Measurements from ENCODE around the gene MRPL1. TPM values are rescaled to one million over a fixed set of nuclear protein-coding genes. Genes with fewer than 3 reads are reported as not detected.

Gene MRPL1
- polyA plus RNA-seq, 1 donor (not counting 4 experiments of a cell fraction or from before 2014, with no cell fraction given), result 71.4 TPM

DNA sequence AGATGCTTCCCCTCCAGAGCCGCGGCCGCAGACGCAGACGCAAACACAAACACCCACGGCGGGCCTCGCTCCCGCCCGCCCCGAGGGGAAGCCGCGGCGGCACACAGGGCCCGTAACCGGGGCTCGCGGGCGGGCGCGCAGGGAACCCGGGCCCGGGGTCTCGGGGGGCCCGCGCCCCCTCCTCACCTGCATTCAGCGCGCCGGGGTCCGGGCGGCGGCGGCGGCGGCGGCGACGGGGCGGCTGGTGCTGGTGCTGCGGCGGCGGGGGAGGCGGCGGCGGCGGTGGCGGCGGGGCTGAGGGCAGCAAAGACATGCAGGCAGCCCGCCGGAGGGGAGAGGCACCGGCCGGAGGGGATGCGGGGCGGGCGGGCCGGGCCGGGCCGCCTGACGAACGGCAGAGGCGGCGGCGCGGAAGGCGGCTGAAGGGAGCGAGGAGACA, 43.2 kb upstream of the MRPL1 start:
- Histone ChIP-seq H3K4me2 (ENCODE audit: control insufficient read depth, extremely low read depth, insufficient read depth, low read depth, low read length) (peak overlapping the region; percentile 87), H3K4me3 (ENCODE audit: control insufficient read depth in 2 of 3, extremely low read depth in 1 of 3, insufficient read depth in 2 of 3, low read depth in 1 of 3, low read length in 3 of 3) (peak overlapping the region; percentile 82 to 93 (median 86)), H3K9me1 (ENCODE audit: control insufficient read depth, extremely low read depth, insufficient read depth, low read length) (no peaks in the 10 kb centered on the region), H3K79me2 (ENCODE audit: control insufficient read depth, insufficient read depth, low read length) (peaks cover 39% of the 10 kb centered on the region), H4K20me1 (ENCODE audit: control insufficient read depth, extremely low read depth, insufficient read depth, low read length) (no peaks in the 10 kb centered on the region), H2AFZ (ENCODE audit: control insufficient read depth, low read length) (peak overlapping the region; percentile 96), H3K27me3 (ENCODE audit: control insufficient read depth, extremely low read depth, insufficient read depth, low read length) (no peaks in the 10 kb centered on the region), H3K9me3 (ENCODE audit: control insufficient read depth, low read depth, low read length) (no peaks in the 10 kb centered on the region), H3K27ac (ENCODE audit: control insufficient read depth, insufficient read depth, low read length) (peak overlapping the region; percentile 91), H3K36me3 (ENCODE audit: control insufficient read depth in 2 of 2, extremely low read depth in 1 of 2, insufficient read depth in 2 of 2, low read length in 2 of 2) (no peaks in the 10 kb centered on the region), H3K4me1 (ENCODE audit: control insufficient read depth, extremely low read depth, insufficient read depth, low read length) (peaks cover 19% of the 10 kb centered on the region), H3K9ac (ENCODE audit: control insufficient read depth, extremely low read depth, insufficient read depth, low read length) (peak overlapping the region; percentile 92)
- TF ChIP-seq EZH2 (IDR thresholded peaks at IDR 0.05; ENCODE audit: low read length), result no peak
- TF ChIP-seq, protein P1, sequence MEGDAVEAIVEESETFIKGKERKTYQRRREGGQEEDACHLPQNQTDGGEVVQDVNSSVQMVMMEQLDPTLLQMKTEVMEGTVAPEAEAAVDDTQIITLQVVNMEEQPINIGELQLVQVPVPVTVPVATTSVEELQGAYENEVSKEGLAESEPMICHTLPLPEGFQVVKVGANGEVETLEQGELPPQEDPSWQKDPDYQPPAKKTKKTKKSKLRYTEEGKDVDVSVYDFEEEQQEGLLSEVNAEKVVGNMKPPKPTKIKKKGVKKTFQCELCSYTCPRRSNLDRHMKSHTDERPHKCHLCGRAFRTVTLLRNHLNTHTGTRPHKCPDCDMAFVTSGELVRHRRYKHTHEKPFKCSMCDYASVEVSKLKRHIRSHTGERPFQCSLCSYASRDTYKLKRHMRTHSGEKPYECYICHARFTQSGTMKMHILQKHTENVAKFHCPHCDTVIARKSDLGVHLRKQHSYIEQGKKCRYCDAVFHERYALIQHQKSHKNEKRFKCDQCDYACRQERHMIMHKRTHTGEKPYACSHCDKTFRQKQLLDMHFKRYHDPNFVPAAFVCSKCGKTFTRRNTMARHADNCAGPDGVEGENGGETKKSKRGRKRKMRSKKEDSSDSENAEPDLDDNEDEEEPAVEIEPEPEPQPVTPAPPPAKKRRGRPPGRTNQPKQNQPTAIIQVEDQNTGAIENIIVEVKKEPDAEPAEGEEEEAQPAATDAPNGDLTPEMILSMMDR (optimal IDR thresholded peaks at IDR 0.05 in 1 of 3, IDR thresholded peaks at IDR 0.05 in 1 of 3, conservative IDR thresholded peaks at IDR 0.05 in 1 of 3; ENCODE audit: extremely low read depth in 1 of 3, insufficient read depth in 2 of 3, low read length in 3 of 3), result no peak
- no peak for FAIRE-seq
- dilution Hi-C loops (cut with MboI; ENCODE audit: extremely low pct_ligation_motif_present, low sequenced_read_pairs), result no loop called here
- no peak for DNase-seq (ENCODE audit: low read depth, low spot score)

DNA sequence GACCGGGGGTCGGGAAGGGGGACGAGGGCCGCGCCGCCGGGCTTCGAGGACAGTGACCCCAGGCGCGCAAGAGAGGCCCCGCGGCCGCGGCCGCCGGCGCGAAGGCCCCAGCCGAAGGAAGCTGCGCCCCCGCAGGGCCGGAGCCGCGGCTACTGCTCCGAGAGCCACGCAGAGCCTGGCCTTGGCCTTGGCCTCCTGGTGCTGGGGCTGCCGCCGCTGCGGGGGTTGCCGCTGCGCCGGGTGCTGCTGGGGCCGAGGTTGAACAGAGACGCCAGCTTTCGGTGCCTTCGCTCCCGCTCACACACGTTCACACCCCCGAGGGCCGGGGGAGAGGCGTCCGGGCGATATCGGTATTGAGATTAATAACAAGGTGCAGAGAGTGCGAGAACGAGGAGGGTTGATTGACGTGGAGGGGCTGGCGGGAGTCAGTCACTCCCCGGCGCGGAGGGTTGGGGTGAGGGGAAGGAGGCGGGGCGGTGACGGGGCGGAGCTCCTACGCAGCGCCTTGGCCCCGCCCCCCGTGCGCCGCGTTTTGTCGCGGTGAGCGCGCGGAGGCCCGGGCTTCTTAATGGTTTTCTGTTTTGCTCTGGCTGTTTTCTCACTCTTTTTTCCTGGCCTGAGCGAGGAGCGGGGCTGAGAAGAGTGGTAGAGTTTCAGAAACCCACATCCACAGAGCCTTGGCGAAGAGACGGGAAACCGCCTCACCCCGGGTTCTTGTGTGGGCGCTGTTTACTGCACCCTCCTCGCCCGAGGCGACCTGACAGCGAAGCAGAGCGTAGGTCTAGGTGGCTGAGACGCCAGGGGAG, 42.6 kb upstream of the MRPL1 start:
- Histone ChIP-seq H3K36me3 (ENCODE audit: control insufficient read depth in 2 of 2, extremely low read depth in 1 of 2, insufficient read depth in 2 of 2, low read length in 2 of 2) (no peaks in the 10 kb centered on the region), H3K4me1 (ENCODE audit: control insufficient read depth, extremely low read depth, insufficient read depth, low read length) (peaks cover 19% of the 10 kb centered on the region), H3K27ac (ENCODE audit: control insufficient read depth, insufficient read depth, low read length) (peak overlapping the region; percentile 91), H3K9ac (ENCODE audit: control insufficient read depth, extremely low read depth, insufficient read depth, low read length) (peak overlapping the region; percentile 92), H4K20me1 (ENCODE audit: control insufficient read depth, extremely low read depth, insufficient read depth, low read length) (no peaks in the 10 kb centered on the region), H3K4me2 (ENCODE audit: control insufficient read depth, extremely low read depth, insufficient read depth, low read depth, low read length) (peak overlapping the region; percentile 87), H3K27me3 (ENCODE audit: control insufficient read depth, extremely low read depth, insufficient read depth, low read length) (no peaks in the 10 kb centered on the region), H3K79me2 (ENCODE audit: control insufficient read depth, insufficient read depth, low read length) (peaks cover 33% of the 10 kb centered on the region), H3K4me3 (ENCODE audit: control insufficient read depth in 2 of 3, extremely low read depth in 1 of 3, insufficient read depth in 2 of 3, low read depth in 1 of 3, low read length in 3 of 3) (peak overlapping the region; percentile 82 to 93 (median 86)), H2AFZ (ENCODE audit: control insufficient read depth, low read length) (peak overlapping the region; percentile 88), H3K9me3 (ENCODE audit: control insufficient read depth, low read depth, low read length) (no peaks in the 10 kb centered on the region), H3K9me1 (ENCODE audit: control insufficient read depth, extremely low read depth, insufficient read depth, low read length) (no peaks in the 10 kb centered on the region)
- TF ChIP-seq, protein P1 (optimal IDR thresholded peaks at IDR 0.05 in 1 of 3, IDR thresholded peaks at IDR 0.05 in 1 of 3, conservative IDR thresholded peaks at IDR 0.05 in 1 of 3; ENCODE audit: extremely low read depth in 1 of 3, insufficient read depth in 2 of 3, low read length in 3 of 3), result no peak
- no peak for TF ChIP-seq EZH2 (IDR thresholded peaks at IDR 0.05; ENCODE audit: low read length)
- DNase-seq (ENCODE audit: low read depth, low spot score) (no peak), FAIRE-seq (peak; percentile 53)
- dilution Hi-C loops (cut with MboI; ENCODE audit: extremely low pct_ligation_motif_present, low sequenced_read_pairs), result no loop called here
